SK-N-SH treated with all-trans-retinoic acid at 6 μM for 48 hours (cell line): ENCODE measurements around the gene DGAT2.

Experiments
- ATAC-seq: fragments of 200-7000 bp; cut with Tn5 transposase; 3 replicates; pipeline ENCODE4 v1.9.1; 2020; ENCODE audit warnings: mild to moderate bottlenecking, moderate library complexity
- ARNTL ChIP-seq: fragments of 450-650 bp; formaldehyde crosslinking; IDR thresholded peaks from 2 replicates; pipeline ENCODE4 v1.5.0; 2020; ENCODE audit warnings: low read depth, mild to moderate bottlenecking, moderate library complexity, borderline replicate concordance
- BACH2 ChIP-seq: fragments of 250-450 bp; sonication (Bioruptor Pico); IDR thresholded peaks from 2 replicates; pipeline ENCODE4 v1.9.0; 2021; ENCODE audit warnings: mild to moderate bottlenecking, borderline replicate concordance
- CREB5 ChIP-seq: fragments of 250-450 bp; sonication (Bioruptor Pico); IDR thresholded peaks from 2 replicates; pipeline ENCODE4 v1.5.1; 2020; ENCODE audit warnings: low read depth, mild to moderate bottlenecking, moderate library complexity
- ESRRG ChIP-seq: fragments of 250-450 bp; sonication (Bioruptor Pico); IDR thresholded peaks from 2 replicates; pipeline ENCODE4 v1.6.1; 2021; ENCODE audit warnings: mild to moderate bottlenecking
- GLIS3 ChIP-seq: fragments of 250-450 bp; sonication (Bioruptor Pico); IDR thresholded peaks from 2 replicates; pipeline ENCODE4 v1.5.0; 2020; ENCODE audit warnings: mild to moderate bottlenecking, moderate library complexity
- ISL1 ChIP-seq: fragments of 250-450 bp; sonication (Bioruptor Pico); IDR thresholded peaks from 2 replicates; pipeline ENCODE4 v2.1.2; 2022; ENCODE audit warnings: mild to moderate bottlenecking, moderate library complexity
- OSR1 ChIP-seq: fragments of 250-450 bp; sonication (Bioruptor Pico); IDR thresholded peaks from 2 replicates; pipeline ENCODE4 v1.8.0; 2022; ENCODE audit warnings: moderate library complexity, mild to moderate bottlenecking, inconsistent platforms
- PATZ1 ChIP-seq: fragments of 250-450 bp; sonication (Bioruptor Pico); IDR thresholded peaks from 2 replicates; pipeline ENCODE4 v1.8.0; 2020; ENCODE audit warnings: mild to moderate bottlenecking, moderate library complexity, borderline replicate concordance
- POU6F1 ChIP-seq: fragments of 250-450 bp; sonication (Bioruptor Pico); IDR thresholded peaks from 2 replicates; pipeline ENCODE4 v1.8.0; 2021; ENCODE audit warnings: low read depth, mild to moderate bottlenecking, moderate library complexity, borderline replicate concordance
- PPARA ChIP-seq: fragments of 250-450 bp; sonication (Bioruptor Pico); IDR thresholded peaks from 2 replicates; pipeline ENCODE4 v1.5.0; 2020; ENCODE audit warnings: mild to moderate bottlenecking, borderline replicate concordance
- RARB ChIP-seq: fragments of 250-450 bp; sonication (Bioruptor Pico); IDR thresholded peaks from 2 replicates; pipeline ENCODE4 v1.8.0; 2021; ENCODE audit warnings: mild to moderate bottlenecking, moderate library complexity
- SNAI2 ChIP-seq: fragments of 250-450 bp; sonication (Bioruptor Pico); IDR thresholded peaks from 2 replicates; pipeline ENCODE4 v1.5.0; 2020; ENCODE audit warnings: mild to moderate bottlenecking, moderate library complexity
- TCF4 ChIP-seq: fragments of 250-450 bp; sonication (Bioruptor Pico); IDR thresholded peaks from 2 replicates; pipeline ENCODE4 v1.8.0; 2021; ENCODE audit warnings: mild to moderate bottlenecking, moderate library complexity, borderline replicate concordance
- TOX ChIP-seq: fragments of 250-450 bp; sonication (Bioruptor Pico); IDR thresholded peaks from 2 replicates; pipeline ENCODE4 v1.8.0; 2021; ENCODE audit warnings: mild to moderate bottlenecking, moderate library complexity, borderline replicate concordance
- ZC3H10 ChIP-seq: fragments of 250-450 bp; sonication (Bioruptor Pico); IDR thresholded peaks from 2 replicates; pipeline ENCODE4 v1.5.1; 2021; ENCODE audit warnings: mild to moderate bottlenecking, moderate library complexity
- ZFP3 ChIP-seq: fragments of 250-450 bp; sonication (Bioruptor Pico); IDR thresholded peaks from 2 replicates; pipeline ENCODE4 v1.5.0; 2020; ENCODE audit warnings: mild to moderate bottlenecking, moderate library complexity
- ZFP30 ChIP-seq: fragments of 450-650 bp; formaldehyde crosslinking; IDR thresholded peaks from 2 replicates; pipeline ENCODE4 v1.5.0; 2022; ENCODE audit warnings: mild to moderate bottlenecking, moderate library complexity
- ZNF70 ChIP-seq: fragments of 450-650 bp; formaldehyde crosslinking; IDR thresholded peaks from 2 replicates; pipeline ENCODE4 v1.5.0; 2020; ENCODE audit warnings: mild to moderate bottlenecking, moderate library complexity
- ZNF8 ChIP-seq: fragments of 450-650 bp; formaldehyde crosslinking; IDR thresholded peaks from 2 replicates; pipeline ENCODE4 v1.5.0; 2020; ENCODE audit warnings: mild to moderate bottlenecking, moderate library complexity
- TF ChIP-seq, protein P1 (sequence below): fragments of 250-450 bp; sonication (Bioruptor Pico); IDR thresholded peaks from 2 replicates; pipeline ENCODE4 v1.5.1; 2021; ENCODE audit warnings: mild to moderate bottlenecking, moderate library complexity
- TF ChIP-seq, protein P2 (sequence below): fragments of 250-450 bp; sonication (Bioruptor Pico); IDR thresholded peaks from 2 replicates; pipeline ENCODE4 v1.5.0; 2020; ENCODE audit warnings: mild to moderate bottlenecking, moderate library complexity

DGAT2 gene

GRCh38 chr11:75845324-75845723 lies 76.7 kb downstream of the DGAT2 start:
- no peak for TF ChIP-seq SNAI2 (CRISPR knock-in tag)
- no peak for TF ChIP-seq ARNTL (CRISPR knock-in tag)
- TF ChIP-seq ZFP3 (CRISPR knock-in tag): no peak
- TF ChIP-seq, protein P1, sequence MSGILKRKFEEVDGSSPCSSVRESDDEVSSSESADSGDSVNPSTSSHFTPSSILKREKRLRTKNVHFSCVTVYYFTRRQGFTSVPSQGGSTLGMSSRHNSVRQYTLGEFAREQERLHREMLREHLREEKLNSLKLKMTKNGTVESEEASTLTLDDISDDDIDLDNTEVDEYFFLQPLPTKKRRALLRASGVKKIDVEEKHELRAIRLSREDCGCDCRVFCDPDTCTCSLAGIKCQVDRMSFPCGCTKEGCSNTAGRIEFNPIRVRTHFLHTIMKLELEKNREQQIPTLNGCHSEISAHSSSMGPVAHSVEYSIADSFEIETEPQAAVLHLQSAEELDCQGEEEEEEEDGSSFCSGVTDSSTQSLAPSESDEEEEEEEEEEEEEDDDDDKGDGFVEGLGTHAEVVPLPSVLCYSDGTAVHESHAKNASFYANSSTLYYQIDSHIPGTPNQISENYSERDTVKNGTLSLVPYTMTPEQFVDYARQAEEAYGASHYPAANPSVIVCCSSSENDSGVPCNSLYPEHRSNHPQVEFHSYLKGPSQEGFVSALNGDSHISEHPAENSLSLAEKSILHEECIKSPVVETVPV (CRISPR knock-in tag): no peak
- no peak for TF ChIP-seq CREB5 (CRISPR knock-in tag)
- TF ChIP-seq PATZ1 (CRISPR knock-in tag): no peak
- no peak for TF ChIP-seq POU6F1 (CRISPR knock-in tag)
- TF ChIP-seq PPARA (CRISPR knock-in tag): no peak
- no peak for TF ChIP-seq ZNF8
- TF ChIP-seq OSR1 (CRISPR knock-in tag): no peak
- TF ChIP-seq ESRRG (CRISPR knock-in tag): no peak
- no peak for TF ChIP-seq ZC3H10 (CRISPR knock-in tag)
- no peak for TF ChIP-seq RARB (CRISPR knock-in tag)
- TF ChIP-seq, protein P2, sequence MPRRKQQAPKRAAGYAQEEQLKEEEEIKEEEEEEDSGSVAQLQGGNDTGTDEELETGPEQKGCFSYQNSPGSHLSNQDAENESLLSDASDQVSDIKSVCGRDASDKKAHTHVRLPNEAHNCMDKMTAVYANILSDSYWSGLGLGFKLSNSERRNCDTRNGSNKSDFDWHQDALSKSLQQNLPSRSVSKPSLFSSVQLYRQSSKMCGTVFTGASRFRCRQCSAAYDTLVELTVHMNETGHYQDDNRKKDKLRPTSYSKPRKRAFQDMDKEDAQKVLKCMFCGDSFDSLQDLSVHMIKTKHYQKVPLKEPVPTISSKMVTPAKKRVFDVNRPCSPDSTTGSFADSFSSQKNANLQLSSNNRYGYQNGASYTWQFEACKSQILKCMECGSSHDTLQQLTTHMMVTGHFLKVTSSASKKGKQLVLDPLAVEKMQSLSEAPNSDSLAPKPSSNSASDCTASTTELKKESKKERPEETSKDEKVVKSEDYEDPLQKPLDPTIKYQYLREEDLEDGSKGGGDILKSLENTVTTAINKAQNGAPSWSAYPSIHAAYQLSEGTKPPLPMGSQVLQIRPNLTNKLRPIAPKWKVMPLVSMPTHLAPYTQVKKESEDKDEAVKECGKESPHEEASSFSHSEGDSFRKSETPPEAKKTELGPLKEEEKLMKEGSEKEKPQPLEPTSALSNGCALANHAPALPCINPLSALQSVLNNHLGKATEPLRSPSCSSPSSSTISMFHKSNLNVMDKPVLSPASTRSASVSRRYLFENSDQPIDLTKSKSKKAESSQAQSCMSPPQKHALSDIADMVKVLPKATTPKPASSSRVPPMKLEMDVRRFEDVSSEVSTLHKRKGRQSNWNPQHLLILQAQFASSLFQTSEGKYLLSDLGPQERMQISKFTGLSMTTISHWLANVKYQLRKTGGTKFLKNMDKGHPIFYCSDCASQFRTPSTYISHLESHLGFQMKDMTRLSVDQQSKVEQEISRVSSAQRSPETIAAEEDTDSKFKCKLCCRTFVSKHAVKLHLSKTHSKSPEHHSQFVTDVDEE (CRISPR knock-in tag): no peak
- no peak for TF ChIP-seq ISL1 (CRISPR knock-in tag)
- no peak for TF ChIP-seq ZNF70 (CRISPR knock-in tag)
- TF ChIP-seq TOX: no peak
- TF ChIP-seq BACH2: no peak
- no peak for TF ChIP-seq ZFP30 (CRISPR knock-in tag)
- TF ChIP-seq, all 23 proteins: peak for 0
- no peak for ATAC-seq

- TF ChIP-seq PPARA (CRISPR knock-in tag) (no peak), ISL1 (CRISPR knock-in tag) (no peak), CREB5 (CRISPR knock-in tag) (no peak), POU6F1 (CRISPR knock-in tag) (no peak), ARNTL (CRISPR knock-in tag) (no peak), TCF4 (CRISPR knock-in tag) (no peak), GLIS3 (no peak), ZC3H10 (CRISPR knock-in tag) (no peak), TOX (no peak)
- TF ChIP-seq, protein P2 (CRISPR knock-in tag): no peak
- TF ChIP-seq, all 23 proteins: peak for 0
- ATAC-seq: no peak
Measured at GRCh38 chr11:75849894-75850293, 81.3 kb downstream of the DGAT2 start.
